ENCODE measurements around the gene ST6GALNAC1. TPM values are rescaled to one million over a fixed set of nuclear protein-coding genes. Genes with fewer than 3 reads are reported as not detected.

The ST6GALNAC1 gene
- total RNA-seq, 1 donor from 2014 or later, result not detected

- Histone ChIP-seq H3K36me3 (ENCODE audit: control insufficient read depth, insufficient read depth, low read length) (no peaks in the 10 kb centered on the region), H3K27me3 (ENCODE audit: control insufficient read depth, insufficient read depth, low read length) (no peaks in the 10 kb centered on the region), H3K4me3 (ENCODE audit: low read depth, low read length) (no peak overlapping the region)
- no peak for TF ChIP-seq CTCF (IDR thresholded peaks at IDR 0.05; ENCODE audit: insufficient read depth, low read length, poor library complexity, severe bottlenecking)
- no peak for DNase-seq (ENCODE audit: low read depth)
These were observed 14.7 kb upstream of the ST6GALNAC1 start for GRCh38 chr17:76658242-76658662.

GRCh38 chr17:76657505-76658241 is 14.1 kb upstream of the ST6GALNAC1 start:
- no peaks in the 10 kb centered on the region for H3K27me3 ChIP-seq (ENCODE audit: control insufficient read depth, insufficient read depth, low read length)
- no peak for TF ChIP-seq CTCF (IDR thresholded peaks at IDR 0.05; ENCODE audit: insufficient read depth, low read length, poor library complexity, severe bottlenecking)
- H3K4me3 ChIP-seq (ENCODE audit: low read depth, low read length), result no peak overlapping the region
- DNase-seq (ENCODE audit: low read depth), result no peak
- H3K36me3 ChIP-seq (ENCODE audit: control insufficient read depth, insufficient read depth, low read length), result no peaks in the 10 kb centered on the region

GRCh38 chr17:76654408-76654807 is 10.9 kb upstream of the ST6GALNAC1 start:
- no peak for TF ChIP-seq CTCF (IDR thresholded peaks at IDR 0.05; ENCODE audit: insufficient read depth, low read length, poor library complexity, severe bottlenecking)
- H3K36me3 ChIP-seq (ENCODE audit: control insufficient read depth, insufficient read depth, low read length), result no peaks in the 10 kb centered on the region
- no peak for DNase-seq (ENCODE audit: low read depth)
- H3K4me3 ChIP-seq (ENCODE audit: low read depth, low read length), result no peak overlapping the region
- H3K27me3 ChIP-seq (ENCODE audit: control insufficient read depth, insufficient read depth, low read length), result no peaks in the 10 kb centered on the region

GRCh38 chr17:76650504-76650903 is 6.9 kb upstream of the ST6GALNAC1 start:
- Histone ChIP-seq H3K27me3 (ENCODE audit: control insufficient read depth, insufficient read depth, low read length) (no peaks in the 10 kb centered on the region), H3K36me3 (ENCODE audit: control insufficient read depth, insufficient read depth, low read length) (no peaks in the 10 kb centered on the region), H3K4me3 (ENCODE audit: low read depth, low read length) (no peak overlapping the region)
- no peak for TF ChIP-seq CTCF (IDR thresholded peaks at IDR 0.05; ENCODE audit: insufficient read depth, low read length, poor library complexity, severe bottlenecking)
- DNase-seq (ENCODE audit: low read depth), result no peak

- no peak for DNase-seq (ENCODE audit: low read depth)
- no peaks in the 10 kb centered on the region for H3K27me3 ChIP-seq (ENCODE audit: control insufficient read depth, insufficient read depth, low read length)
- no peaks in the 10 kb centered on the region for H3K36me3 ChIP-seq (ENCODE audit: control insufficient read depth, insufficient read depth, low read length)
- H3K4me3 ChIP-seq (ENCODE audit: low read depth, low read length), result no peak overlapping the region
- TF ChIP-seq CTCF (IDR thresholded peaks at IDR 0.05; ENCODE audit: insufficient read depth, low read length, poor library complexity, severe bottlenecking), result no peak
These were observed 3.2 kb upstream of the ST6GALNAC1 start for GRCh38 chr17:76646712-76647111.

GRCh38 chr17:76645481-76645880 is 1.9 kb upstream of the ST6GALNAC1 start:
- Histone ChIP-seq H3K27me3 (ENCODE audit: control insufficient read depth, insufficient read depth, low read length) (no peaks in the 10 kb centered on the region), H3K4me3 (ENCODE audit: low read depth, low read length) (no peak overlapping the region), H3K36me3 (ENCODE audit: control insufficient read depth, insufficient read depth, low read length) (no peaks in the 10 kb centered on the region)
- no peak for DNase-seq (ENCODE audit: low read depth)
- TF ChIP-seq CTCF (IDR thresholded peaks at IDR 0.05; ENCODE audit: insufficient read depth, low read length, poor library complexity, severe bottlenecking), result no peak
